HG03060 (cell line): Measurements from ENCODE around the gene FOXN1.
"Not testable (repeated sequence)": the region's sequence is repeated elsewhere in the genome, so short reads cannot be mapped to it uniquely, and the experiment has no call there.

Source experiments
- ATAC-seq: cut with Tn5 transposase; IDR thresholded peaks from one replicate; pipeline ENCODE4 v1.9.1; 2021; ENCODE audit warnings: low read depth, moderate number of reproducible peaks; ENCODE audit not compliant: unreplicated experiment

FOXN1 gene, protein sequence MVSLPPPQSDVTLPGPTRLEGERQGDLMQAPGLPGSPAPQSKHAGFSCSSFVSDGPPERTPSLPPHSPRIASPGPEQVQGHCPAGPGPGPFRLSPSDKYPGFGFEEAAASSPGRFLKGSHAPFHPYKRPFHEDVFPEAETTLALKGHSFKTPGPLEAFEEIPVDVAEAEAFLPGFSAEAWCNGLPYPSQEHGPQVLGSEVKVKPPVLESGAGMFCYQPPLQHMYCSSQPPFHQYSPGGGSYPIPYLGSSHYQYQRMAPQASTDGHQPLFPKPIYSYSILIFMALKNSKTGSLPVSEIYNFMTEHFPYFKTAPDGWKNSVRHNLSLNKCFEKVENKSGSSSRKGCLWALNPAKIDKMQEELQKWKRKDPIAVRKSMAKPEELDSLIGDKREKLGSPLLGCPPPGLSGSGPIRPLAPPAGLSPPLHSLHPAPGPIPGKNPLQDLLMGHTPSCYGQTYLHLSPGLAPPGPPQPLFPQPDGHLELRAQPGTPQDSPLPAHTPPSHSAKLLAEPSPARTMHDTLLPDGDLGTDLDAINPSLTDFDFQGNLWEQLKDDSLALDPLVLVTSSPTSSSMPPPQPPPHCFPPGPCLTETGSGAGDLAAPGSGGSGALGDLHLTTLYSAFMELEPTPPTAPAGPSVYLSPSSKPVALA

DNA sequence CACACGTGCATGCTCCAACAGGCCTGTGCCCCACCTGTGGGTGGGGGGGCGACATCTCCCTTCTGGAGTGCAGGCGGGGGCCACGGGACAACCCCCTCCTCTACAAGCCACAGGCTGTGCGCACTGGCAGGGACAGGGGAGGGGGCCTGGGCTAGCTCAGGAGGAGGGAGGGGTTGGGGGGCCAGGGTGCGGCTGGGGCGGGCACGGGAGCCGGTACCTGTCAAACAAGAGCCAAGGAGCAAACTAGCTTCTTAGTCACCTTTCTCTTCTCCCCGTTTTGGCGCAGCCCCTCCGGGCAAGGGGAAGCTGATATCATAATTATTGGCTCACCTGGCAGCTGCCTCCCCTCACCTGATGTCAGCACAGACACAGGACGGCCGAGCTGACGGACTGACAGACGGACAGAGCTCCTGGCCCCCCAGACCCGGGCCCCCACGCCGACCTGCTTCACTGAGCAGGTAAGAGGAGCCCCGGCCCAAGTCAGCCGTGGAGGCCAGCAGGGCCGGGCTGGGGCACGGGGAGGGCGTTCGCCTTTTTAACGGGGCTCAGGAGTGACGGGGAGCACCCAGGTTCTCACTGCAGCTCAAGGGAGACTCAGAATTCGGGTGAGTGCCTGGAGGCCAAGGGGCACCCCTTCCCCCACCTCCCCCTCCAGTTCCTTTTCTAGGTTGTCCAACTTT lies at the start of gene FOXN1:
Gene FOXN1 (plus strand): TSS at position 363 of the 680 bp plus-strand sequence. CDS start 17,622 bp downstream, outside the sequence.
- ATAC-seq: no peak

- no peak for ATAC-seq
These were observed 48.3 kb upstream of the FOXN1 start for GRCh38 chr17:28457890-28458289.

DNA sequence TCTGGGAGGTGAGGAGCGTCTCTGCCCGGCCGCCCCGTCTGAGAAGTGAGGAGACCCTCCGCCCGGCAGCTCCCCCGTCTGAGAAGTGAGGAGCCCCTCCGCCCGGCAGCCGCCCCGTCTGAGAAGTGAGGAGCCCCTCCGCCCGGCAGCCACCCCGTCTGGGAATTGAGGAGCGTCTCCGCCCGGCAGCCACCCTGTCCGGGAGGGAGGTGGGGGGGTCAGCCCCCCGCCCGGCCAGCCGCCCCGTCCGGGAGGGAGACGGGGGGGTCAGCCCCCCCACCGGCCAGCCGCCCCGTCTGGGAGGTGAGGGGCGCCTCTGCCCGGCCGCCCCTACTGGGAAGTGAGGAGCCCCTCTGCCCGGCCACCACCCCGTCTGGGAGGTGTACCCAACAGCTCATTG lies 47.3 kb upstream of the FOXN1 start:
- not testable (repeated sequence) for ATAC-seq

DNA sequence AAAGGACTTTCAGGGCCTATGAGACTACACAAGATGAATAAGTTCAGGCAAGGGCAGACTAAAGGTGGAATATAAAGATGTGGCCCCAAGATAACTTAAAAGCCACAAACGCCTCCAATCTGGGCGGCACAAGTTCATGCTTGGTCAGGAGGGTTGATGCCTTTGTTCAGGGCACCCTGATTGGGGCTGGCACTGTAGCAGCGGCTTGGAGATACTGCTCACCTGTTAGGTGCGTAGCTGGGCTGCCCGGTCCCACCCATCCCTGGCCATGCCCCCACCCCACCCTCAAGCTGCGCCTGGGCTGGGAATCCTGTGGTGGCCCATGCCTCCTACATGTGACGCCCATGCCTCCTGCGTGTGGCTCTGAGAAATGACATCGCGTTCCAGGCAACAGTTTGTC lies 45.2 kb upstream of the FOXN1 start:
- no peak for ATAC-seq

DNA sequence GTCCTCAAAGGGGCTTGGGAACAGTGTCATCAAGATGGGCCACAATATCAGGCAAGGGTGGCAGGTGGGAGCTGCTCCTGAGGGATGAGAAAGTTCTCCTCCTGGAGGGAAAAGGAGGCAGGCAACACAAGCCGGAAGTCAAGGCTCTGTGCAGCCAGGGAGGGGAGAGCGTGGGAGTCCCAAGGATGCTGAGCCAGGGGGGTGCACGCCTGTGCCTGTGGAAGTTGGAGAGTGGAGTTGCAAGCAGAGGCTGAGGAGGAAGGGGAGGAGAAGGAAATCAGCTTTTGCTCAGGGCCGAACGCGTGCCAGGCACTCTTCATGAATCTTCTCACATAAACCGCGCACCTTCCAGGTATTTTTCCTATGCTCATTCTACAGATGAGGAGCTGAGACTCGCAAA lies 40.1 kb upstream of the FOXN1 start:
- no peak for ATAC-seq

DNA sequence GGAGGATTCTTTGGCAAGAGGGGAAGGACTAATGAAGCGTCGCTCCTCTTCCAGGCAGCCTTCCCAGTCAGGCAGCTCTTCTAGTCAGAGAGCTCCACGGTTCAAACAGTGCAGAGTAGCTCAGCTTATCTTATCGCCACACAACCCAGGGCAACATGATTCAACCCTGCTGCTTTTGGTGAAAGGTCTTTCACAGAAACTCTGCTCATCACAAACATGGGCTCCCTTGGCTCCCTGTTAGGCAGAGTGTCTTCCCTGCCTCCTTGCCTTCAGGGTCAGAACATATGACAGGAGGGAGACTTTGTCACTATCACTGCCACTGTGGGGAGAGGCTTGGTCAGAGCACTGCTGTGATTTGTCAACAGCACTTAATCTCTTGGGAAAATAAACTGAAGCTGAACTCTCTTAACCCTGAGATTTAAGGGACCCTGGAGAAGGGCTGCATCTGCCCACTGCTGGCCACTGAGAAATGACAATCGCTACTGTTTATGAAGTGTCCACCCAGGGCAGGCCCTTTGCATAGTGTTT lies 39.6 kb upstream of the FOXN1 start:
- no peak for ATAC-seq

GRCh38 chr17:28467456-28468025 lies 38.6 kb upstream of the FOXN1 start:
- no peak for ATAC-seq

DNA sequence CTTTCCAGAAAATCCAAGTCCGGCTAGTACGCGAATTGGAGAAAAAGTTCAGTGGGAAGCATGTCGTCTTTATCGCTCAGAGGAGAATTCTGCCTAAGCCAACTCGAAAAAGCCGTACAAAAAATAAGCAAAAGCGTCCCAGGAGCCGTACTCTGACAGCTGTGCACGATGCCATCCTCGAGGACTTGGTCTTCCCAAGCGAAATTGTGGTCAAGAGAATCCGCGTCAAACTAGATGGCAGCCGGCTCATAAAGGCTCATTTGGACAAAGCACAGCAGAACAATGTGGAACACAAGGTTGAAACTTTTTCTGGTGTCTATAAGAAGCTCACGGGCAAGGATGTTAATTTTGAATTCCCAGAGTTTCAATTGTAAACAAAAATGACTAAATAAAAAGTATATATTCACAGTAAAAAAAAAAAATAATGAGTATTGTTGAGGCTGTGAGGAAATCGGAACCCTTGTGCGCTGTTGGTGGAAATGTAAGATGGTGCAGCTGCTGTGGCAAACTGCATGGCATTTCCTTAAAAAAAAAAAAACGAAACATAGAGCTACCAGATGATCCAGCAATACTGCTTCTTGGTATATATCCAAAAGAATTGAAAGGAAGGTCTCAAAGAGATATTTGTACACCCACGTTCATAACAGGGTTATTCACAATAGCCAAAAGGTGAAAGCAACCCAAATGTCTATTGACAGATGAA lies 38.0 kb upstream of the FOXN1 start:
- ATAC-seq: not testable (repeated sequence)

GRCh38 chr17:28468781-28469180 lies 37.4 kb upstream of the FOXN1 start:
- ATAC-seq: no peak

DNA sequence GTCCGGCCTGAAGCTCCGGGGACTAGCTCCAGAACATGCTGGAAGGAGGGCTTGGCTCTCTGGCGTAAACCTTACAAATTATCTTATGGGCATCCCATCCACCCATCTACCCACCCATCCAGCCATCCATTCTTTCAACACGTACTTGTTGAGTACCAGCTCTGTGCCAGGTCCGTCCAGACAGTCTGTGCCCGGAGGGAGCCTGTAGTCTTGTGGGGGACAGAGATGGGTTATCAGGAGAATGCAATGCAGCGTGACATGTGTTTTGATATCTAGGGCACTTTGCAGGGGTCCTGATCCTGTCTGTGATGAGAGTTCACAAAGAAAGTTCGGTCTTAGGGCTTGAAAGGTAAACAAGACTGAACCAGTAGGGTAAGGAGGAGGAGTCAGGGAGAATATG lies 36.8 kb upstream of the FOXN1 start:
- no peak for ATAC-seq

GRCh38 chr17:28470266-28470913 lies 35.8 kb upstream of the FOXN1 start:
- ATAC-seq: no peak

DNA sequence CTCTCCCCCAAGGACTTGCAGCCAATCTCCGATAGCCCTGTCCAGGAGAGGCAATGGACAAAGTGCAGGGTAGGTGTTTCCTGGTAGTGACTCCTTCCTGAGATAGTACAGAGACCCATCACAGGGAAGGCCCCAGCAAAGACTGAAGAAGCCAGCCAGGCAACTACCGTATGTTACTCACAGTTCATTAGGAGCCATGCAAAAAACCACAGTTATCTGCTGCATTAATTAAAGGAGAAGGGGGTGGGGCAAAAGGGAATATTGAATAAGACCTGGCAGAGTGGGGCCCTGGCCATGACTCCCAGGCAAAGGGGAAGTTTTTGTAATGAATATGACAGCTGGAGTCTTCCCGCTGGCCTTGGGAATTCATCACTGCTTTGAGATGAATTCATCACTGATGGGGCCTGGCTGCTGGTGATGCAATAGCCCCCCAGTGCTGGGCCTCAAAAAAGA lies 35.2 kb upstream of the FOXN1 start:
- no peak for ATAC-seq

DNA sequence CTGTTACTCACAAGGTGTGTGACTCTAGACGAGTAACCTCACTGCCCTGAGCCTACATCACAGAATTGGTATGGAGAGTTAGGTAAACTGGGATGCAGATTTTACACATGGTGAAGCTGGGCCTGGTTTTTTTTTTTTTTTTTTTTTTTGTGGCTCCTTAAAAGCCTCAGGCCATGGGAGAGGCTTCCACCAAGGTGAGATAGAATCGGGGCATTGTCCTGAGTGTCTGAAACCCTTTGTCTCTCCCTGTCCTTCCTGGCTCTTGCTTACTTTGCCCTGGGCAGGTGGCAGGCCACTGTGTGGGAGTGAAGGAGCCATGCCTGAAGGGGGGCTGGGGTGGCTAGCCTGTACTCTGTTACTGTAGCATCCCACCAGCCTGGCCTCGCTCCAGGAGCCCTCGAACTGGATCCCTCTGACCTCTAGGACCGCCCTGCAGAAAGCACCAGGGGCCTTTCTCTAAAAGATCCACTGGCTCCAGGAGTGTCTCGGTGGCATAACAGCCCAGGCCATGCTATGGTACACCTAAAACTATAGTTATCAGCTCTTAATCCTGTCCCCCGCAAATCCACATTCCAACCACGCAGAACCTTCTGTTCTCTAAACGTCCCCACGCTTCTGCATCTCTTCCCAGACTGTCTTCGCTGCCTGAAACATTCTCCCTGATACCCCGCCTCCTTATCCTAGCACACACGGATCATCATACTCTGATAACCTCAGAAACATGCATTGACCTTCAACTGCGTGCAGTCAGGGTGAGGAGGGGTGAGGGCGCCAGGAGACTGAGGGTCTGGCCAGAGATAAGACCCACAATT lies 34.4 kb upstream of the FOXN1 start:
- no peak for ATAC-seq

DNA sequence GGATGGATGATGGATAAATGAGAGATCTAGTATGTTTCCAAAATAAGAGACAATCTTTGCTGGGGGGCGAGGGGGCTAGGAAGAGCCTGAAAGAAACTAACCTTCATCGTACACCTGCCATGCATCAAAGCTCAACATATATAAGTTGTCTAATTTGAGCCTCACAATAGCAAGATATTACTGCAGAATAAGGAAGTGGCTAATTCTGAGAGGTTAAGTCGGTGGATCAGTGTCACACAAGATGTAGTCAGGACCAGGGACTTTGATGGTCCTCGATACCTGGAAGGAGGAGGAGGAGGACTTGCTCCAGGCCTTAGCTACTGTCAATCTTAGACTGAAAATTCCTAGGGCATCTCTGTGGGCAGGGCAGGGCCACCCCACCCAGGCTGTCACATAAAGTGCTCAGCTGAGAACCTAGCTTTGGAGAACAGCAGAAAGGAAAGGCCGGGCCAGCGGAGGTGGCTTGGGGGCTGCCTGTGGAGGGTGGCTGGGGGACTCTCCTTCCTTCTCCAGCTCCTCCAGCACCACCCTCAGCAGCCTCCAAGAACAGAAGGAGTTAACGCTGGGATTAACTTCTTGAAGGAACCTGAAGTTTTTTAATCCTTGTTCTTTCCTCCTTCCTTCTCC lies 33.2 kb upstream of the FOXN1 start:
- no peak for ATAC-seq

DNA sequence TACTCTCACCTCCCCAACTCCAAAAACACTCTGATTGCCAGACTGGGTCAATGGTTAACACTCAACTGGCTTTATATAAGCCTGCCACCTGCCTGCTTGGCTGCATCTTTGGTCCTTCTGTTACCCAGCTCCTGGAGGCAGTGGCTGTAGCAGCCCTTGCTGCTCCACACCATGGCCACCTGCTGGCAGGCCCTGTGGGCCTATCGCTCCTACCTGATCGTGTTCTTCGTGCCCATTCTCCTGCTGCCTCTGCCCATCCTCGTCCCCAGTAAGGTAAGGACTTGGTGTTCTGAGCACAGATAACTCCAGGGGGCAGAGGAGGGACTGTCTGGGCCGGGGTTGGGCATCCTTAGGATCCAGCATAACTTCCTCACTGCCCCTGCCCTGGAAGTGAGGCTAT lies 32.6 kb upstream of the FOXN1 start, which contains the start of gene SLC13A2:
Gene SLC13A2 (plus strand): TSS at position 103 of the 400 bp plus-strand sequence. CDS start 69 bp downstream, at position 172.
- ATAC-seq: no peak

- no peak for ATAC-seq
These were observed 32.0 kb upstream of the FOXN1 start for GRCh38 chr17:28474111-28474531.

GRCh38 chr17:28475151-28475900 lies 30.8 kb upstream of the FOXN1 start:
- ATAC-seq: no peak
